DMS 273 (cell line): ENCODE data around the gene DPEP3.
A peak's percentile ranks its signal among the peaks of the same experiment; 100 is the strongest.
"Not testable (repeated sequence)": the region's sequence is repeated elsewhere in the genome, so short reads cannot be mapped to it uniquely, and the experiment has no call there.

Source experiments
- DNase-seq: peaks from one replicate; lab custom pipeline; 2025; ENCODE audit not compliant: unreplicated experiment; lab: John Stamatoyannopoulos, UW

Gene DPEP3

GRCh38 chr16:67945392-67945933 lies 34.8 kb downstream of the DPEP3 start:
- DNase-seq: no peak

- DNase-seq: no peak
These were observed 35.5 kb downstream of the DPEP3 start for GRCh38 chr16:67944690-67945391.

GRCh38 chr16:67943619-67944504 lies 36.4 kb downstream of the DPEP3 start, which contains the start of gene LCAT:
TSS of gene LCAT (minus strand) at chr16:67944120. CDS start at chr16:67944101, 19 bp downstream.
- peak; percentile 46 for DNase-seq

GRCh38 chr16:67943256-67943618 lies 37.1 kb downstream of the DPEP3 start:
- DNase-seq: no peak

GRCh38 chr16:67942510-67943255 lies 37.6 kb downstream of the DPEP3 start:
- no peak for DNase-seq

GRCh38 chr16:67942200-67942509 lies 38.1 kb downstream of the DPEP3 start:
- peak; percentile 68 for DNase-seq

GRCh38 chr16:67941469-67942199 lies 38.7 kb downstream of the DPEP3 start:
- no peak for DNase-seq

DNA sequence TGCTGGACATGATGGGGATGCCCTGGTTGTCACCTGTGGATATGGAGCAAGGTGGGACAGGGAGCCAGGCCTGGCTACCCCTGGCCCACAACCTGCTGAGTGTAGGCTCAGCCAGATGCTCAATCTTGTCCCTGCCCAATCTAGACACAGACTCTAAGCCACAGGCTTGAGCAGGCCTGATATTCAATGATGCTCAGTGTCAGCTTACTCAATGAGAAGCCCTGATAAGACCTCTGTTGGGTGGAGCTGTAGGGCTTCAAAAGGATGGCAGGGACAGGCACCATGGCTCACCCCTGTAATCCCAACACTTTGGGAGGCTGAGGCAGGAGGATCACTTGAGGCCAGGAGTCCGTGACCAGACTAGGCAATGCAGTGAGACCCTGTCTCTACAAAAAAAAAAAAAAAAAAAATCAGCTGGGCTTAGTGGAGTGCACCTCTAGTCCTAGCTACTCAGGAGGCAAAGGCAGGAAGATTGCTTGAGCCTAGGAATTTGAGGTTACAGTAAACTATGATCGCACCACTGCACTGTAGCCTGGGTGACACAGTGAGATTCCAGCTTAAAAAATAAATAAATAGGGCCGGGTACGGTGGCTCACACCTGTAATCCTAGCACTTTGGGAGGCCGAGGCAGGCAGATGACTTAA lies 39.7 kb downstream of the DPEP3 start:
- DNase-seq: no peak

- DNase-seq: no peak
These were observed 40.5 kb downstream of the DPEP3 start for GRCh38 chr16:67939507-67940445.

DNA sequence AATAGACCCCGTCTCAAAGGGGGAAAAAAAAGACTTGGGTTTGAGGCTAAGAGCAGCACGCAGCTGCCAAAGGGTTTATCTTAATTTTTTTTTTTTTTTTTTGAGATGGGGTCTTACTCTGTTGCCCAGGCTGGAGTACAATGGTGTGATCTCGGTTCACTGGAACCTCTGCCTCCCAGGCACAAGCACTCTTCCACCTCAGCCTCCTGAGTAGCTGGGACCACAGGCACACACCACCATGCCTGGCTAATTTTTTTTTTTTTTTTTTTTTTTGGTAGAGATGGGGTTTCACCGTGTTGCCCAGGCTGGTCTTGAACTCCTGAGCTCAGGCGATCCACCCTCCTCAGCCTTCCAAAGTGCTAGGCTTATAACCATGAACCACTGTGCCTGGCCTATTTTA lies 42.6 kb downstream of the DPEP3 start:
- not testable (repeated sequence) for DNase-seq

- peak; percentile 67 for DNase-seq
These were observed 43.3 kb downstream of the DPEP3 start for GRCh38 chr16:67936880-67937605.

DNA sequence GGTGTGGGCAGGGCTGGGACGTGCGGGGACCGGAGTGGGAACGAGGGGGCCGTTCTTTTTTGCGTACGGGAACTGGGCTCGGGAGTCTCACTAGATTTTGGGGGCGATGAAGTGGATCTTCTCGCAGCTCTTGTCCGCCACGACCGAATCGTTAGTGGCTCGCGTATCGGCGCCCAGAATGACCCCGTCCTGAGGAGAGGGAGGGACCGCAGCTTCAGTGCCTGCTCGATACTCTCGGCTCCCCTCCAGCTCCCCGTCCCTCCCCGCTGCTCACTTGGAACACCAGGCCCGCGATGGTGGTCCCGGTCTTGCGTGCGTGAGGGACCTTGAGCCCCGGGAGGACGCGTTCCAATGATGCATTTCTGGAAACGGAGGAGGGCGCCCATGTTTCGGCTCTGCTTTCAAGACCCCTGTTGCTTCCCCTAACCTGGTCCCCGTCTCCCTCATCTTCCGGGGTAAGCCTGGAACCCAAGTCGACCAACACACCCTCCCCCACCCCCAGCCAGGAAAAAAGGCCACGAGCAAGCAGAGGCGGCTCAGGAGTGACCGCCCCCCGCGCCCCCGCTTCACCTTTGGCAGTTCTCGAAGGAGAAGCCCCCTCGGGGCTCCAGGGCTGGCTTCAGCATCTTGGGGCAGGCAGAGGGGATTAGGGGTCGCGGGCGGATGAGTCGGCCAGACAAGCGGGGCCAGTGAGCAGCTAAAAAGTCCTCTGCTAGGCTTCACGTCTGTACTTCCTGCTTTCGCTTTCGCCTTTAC lies 44.0 kb downstream of the DPEP3 start, which contains the start of gene PSMB10:
Gene PSMB10, minus strand, starts transcription at position 727 of the 756 bp plus-strand sequence. Its CDS starts 101 bp downstream, at position 626.
- peak; percentile 73 for DNase-seq

- DNase-seq: peak; percentile 99
These were observed 44.7 kb downstream of the DPEP3 start for GRCh38 chr16:67935402-67936123.

DNA sequence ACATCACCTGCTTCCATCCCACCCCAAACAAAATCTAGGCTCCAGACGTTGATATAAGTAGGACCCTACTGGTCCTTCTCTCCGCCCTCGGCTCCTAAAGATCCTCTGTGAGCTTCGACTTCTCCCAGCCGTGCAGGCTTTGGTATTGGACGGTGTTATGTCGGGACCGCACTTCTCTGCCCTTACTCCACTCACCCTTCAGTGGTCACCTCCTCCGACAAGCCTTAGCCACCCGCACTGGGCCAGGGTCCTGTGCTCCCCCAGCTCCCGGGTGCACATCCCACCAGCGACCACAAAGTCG lies 45.2 kb downstream of the DPEP3 start:
- peak; percentile 68 for DNase-seq

DNA sequence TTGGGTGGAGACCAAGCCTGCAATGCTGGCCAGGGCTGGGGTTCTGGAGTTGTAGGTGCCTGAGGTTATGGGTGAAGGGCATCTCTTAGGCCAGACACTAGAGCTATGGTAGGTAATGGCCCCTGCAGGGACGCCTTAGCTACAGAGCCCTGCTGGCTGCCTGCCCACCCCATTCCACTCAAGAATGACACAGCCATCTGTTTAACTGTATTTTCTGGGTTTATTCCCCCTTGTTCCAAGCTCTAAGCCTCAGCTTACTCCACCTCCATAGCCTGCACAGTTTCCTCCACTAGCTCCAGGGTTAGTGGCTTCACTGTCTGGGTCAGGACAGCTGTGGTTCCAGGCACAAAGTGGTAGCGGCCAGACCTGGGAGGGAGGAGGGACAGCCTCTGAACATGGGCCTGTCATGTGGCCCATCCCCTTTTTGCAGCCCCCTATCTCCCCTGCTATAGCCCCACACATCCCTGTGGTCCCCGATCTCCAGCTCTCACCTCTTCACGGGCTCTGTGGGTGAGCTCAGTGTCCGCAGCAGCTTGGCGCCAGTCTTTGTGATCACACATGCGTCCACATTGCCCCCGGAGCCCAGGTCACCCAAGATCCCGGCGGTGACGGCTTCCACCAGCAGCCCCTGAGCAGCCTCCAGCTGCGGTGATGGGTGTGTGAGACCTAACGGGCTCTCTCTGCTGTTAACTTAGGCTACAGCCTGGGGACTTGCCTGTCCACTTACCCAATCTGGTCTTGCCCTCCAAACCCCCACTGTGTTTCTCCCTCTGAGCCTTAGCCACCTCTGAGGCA lies 45.8 kb downstream of the DPEP3 start:
- peak; percentile 69 for DNase-seq

- DNase-seq: no peak
These were observed 46.5 kb downstream of the DPEP3 start for GRCh38 chr16:67933805-67934204.
